EH (cell line): Measurements from ENCODE around the gene ARHGAP26.
"Not testable (repeated sequence)": the region's sequence is repeated elsewhere in the genome, so short reads cannot be mapped to it uniquely, and the experiment has no call there.

Source experiments
- DNase-seq: peaks from one replicate; pipeline ENCODE4 v3.0.0-alpha.2; 2015; ENCODE audit warnings: low read depth

The ARHGAP26 gene

DNA sequence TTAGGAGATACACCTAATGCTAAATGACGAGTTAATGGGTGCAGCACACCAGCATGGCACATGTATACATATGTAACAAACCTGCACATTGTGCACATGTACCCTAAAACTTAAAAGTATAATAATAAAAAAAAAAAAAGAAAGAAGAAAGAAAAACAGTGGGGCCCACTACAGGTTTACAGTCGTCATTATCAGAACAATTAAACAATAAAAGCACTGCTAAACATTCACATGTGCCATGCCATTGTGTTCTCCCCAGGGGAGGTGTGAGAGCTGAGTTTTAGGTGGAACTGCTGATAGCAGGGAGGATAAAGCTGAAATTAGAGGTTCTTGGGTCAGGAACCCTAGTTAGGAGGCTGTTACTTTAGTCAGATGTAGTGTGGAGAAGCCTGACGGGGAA, 348.6 kb downstream of the ARHGAP26 start:
- not testable (repeated sequence) for DNase-seq

DNA sequence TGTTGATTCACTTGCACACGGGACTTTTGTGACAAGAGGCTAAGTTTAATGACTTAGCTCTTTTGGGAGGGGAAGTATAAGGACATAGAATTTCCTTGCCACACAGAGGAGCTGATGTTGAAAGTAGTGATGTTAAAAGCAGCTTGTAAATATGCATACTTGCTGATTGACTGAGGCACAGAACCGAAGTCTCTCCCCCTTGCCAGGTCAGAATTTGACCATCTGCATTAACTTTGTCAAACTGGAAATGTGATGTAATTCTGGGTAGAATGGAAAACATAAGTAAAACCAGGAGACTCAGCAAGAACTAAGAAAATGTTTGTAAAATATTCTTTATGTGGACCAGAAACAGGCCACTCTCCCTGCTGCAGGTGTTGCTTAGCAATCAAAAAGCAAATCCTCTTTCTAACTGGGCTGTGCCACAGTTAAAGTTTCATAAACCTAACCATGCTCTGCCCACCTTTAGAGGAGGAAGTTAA, 349.2 kb downstream of the ARHGAP26 start:
- DNase-seq = no peak

DNA sequence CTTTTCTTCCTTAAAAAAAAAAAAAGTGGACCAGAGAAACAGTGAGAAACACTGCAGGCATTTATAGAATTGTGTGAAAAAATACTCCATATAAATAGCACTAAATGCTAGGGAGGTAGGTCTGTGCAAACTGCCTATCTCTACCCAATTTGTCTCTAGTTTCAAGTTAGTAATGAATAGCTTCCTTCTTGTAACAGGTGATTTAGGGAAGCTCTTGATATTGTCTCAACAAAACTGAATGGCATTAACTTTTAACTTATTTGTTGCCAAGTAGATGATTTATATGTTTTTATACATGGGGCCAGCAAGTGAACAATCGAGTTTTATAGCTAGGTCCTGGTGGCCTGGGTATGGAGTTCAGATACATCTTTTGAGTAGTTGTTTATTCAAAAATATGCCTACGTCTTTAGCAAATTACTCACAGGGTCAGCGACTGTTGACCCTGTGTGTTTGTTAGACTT, 349.7 kb downstream of the ARHGAP26 start:
- no peak for DNase-seq

DNA sequence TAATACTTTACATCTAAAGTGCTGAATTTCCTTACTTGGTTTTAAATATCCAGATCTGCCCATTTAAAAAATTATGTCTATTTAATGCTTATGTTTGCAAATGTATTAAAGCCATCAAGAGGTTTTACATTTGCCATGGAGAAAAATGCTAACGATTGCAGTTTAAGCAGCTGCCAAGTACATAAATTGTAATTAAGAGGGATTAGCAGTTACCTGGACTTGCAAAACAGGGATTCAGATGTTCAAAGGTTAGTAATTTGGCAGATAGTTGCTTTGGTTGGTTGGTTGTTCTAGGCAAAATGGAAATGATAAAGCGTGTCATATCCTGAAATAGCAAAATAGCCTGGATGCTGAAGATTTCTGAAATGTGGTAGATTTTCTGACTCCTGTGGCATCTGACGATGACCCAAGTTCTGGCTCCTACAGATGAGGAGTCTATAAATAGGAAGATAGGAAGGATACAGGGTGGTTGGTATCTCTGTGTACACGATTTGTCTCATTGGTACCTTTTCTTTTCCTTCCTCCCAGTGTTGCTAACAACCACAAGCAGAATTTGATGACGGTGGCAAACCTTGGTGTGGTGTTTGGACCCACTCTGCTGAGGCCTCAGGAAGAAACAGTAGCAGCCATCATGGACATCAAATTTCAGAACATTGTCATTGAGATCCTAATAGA, 350.4 kb downstream of the ARHGAP26 start:
- no peak for DNase-seq

DNA sequence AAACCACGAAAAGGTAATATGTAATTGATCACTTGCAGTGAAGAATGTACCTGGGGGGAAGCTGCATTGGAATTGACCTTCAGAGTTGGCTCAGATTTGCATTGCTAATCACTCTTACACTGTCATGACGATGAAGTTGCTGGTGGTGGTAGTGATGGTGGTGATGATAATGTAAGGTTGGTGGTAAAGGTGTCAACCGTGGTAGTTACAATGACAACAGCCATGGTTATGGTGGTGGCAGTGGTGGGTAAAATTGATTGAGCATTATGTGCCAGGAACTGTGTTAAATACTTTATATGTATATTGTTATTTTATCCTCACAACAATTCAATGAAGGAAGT, 350.9 kb downstream of the ARHGAP26 start:
- DNase-seq = no peak

DNA sequence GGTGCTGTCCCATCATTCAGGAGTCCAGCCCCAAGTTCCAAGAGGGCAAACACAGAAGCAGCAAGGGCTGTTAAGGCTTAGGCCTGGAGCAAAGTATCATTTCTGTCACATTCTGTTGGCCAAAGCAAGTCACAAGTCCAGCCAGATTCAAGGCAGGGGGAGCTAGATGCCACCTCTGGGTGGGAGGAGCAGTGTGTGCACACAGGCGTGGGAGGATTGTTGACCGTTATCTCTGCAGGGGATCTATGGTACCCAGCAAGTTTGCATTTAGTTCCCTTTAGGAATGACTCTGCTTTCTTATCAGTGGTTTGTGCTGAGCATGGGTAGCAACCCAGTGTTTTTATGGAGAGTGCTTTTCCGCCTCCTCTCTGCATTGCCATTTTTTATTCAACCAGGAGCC, 354.4 kb downstream of the ARHGAP26 start:
- DNase-seq = no peak

DNA sequence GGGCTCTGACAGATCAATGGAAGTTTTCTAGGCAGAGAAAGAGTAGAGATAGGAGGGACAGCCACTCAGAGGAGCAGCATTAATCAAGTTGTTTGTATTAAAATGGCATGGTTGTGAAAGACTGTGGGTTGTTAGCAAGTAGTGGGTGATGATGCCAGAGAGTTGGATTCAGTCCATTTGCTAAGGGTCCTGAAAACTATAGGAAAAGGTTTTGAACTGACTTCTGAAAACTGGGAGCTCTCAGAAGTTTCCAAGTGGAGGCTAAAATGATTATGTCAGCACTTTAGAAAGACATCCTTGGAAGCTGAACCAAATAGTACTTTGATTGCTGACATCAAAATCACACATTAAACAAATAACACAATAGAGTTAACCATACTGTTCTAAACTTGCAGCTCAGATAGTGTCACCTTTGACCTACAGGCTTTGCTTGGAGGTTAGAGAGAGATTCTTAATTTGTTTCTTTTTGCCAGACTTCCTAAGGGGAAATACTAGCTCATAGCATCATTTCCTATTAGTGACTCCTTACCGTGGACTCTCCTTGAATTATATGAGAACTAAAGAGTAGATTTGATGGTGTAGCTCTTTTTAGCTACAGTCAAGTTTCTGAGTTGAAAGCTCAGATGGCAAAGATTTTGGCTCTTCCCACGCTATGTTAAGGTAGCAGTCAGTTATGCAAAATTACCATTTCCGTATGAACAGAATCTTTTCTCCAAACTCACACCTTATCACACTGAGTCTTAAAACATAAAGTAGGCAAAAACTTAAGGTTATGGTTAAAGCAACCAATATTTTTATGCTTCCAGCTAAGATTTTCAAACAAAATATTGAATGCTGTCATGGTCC, 356.2 kb downstream of the ARHGAP26 start:
- peak; percentile 32 for DNase-seq

DNA sequence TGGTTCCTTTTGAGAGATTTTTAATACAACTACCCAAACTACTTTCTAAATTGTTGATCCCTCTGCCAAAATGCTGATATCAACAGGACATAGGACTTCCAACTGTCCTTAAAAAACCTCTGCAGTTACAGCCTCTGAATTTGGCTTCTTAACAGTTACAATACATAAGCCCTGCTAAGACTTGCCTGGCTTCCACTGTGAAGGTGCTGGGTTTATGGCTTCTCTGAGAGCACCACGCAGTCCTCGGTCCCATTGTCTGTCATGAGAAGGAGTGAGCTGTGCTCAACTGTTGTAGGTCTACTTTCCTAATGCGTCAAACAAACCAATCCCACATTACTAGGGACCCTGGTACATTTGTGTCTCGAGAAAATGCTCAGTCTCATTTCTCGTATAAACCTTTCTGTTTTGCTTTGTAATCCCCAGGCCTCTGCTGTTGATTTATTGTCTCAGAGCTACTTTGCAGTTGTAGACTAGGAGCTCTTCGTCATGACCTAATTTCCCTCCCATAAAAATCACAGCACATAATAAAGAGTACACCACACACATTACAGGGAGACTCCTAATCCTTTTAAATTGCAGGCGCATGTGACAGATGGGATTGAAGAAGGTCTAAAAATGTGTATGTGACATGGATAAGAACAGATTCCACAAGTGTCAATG, 358.4 kb downstream of the ARHGAP26 start:
- peak; percentile 32 for DNase-seq

DNA sequence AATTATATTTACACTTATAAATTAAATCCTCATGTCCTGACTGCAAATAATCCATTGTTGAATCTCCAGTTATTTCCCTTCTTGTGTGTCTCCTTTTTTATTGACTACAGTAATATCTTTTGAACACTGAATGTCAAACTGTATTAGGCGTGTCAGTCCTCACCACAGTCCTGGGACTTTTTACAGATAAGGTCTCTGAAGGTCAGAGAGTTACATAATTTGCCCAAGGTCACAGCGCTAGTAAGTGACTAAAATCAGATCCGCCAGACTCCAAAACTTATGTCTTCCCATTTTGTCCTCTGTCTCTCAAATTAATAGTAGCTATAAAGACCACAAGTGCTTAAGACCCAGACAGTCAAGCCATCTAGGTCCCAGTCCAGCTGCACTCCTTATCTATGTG, 359.0 kb downstream of the ARHGAP26 start:
- DNase-seq = no peak

DNA sequence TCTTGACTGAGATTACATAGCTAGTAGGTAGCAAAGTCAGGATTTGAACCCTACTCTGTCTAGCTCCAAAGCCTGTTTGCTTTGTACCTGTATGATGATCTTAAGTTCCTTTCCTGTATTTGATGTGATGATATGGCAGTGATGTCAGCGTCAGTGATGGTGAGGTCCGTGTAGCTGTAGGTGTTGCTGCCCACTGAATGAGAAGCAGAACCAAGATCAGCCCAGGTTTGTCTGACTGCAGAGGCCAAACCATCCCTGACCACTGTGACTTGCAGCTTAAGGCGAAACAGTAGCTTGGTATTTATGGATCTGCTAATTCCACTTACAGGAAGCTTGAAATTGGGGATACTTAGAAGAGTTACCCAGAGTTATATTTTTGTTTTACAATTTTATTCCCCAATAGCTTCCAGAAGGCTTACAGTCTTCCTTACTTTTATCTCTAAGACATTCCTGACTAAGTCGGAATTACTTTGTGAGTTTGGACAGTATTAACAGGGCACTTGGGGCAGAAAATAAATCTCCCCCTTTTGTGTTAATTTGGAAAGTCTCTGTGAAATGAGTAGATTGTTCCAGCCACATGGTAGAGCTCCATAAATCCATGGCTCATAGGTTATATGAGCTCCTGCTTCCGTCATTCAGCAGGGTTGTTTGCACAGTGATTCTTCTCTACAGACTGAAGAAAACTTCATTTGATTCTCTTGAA, 359.9 kb downstream of the ARHGAP26 start:
- DNase-seq = no peak

DNA sequence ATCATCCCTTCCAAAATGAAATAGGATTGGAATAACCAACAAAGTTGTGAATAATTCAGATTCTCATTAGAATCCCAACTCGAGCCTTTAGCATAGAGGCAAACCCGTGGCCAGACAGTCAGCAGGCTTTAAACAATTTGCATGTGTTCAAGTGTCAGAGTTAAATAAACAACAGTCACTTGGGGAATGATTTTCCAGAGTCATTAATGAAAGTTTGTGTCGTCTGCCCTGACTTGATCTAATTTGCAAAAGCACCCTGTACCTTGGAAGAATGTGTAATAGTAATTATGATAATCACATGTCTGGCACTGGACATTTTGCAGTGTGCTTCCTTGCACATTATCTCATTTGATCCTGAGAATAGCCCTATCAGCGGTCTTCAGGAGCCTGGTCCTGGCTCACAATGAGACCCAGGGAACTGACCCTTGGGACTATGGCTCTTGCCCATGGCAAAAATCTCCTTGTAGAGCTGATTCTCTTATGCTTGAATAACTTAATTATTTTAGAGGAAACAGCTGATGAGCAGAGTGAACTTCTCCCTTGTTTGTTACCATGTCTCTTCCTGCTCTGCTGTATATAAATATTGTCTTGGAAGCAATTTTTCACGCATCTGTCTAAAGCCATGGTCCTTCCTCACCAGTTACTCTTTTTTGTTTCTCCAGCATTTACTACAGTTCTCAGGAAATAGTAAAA, 360.6 kb downstream of the ARHGAP26 start:
- no peak for DNase-seq

DNA sequence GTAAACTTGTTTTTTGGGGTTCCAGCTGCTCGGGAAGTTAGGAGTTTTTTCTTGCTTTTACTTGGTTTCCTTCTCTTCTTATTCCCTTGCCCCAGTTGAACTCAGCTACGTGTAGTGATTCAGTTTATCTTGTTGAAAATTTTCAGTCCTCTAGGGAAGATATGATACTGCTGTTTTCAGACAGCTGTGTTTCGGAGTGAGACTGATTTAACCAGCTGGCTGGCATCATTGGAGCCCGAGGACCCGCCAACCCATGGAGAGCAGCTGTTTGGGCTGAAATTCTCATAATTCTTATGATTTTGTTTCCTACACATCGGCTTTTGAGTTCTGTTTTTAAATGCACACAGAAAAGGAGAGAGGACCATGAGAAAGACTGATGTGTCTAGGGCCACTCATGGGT, 361.8 kb downstream of the ARHGAP26 start:
- DNase-seq = no peak

DNA sequence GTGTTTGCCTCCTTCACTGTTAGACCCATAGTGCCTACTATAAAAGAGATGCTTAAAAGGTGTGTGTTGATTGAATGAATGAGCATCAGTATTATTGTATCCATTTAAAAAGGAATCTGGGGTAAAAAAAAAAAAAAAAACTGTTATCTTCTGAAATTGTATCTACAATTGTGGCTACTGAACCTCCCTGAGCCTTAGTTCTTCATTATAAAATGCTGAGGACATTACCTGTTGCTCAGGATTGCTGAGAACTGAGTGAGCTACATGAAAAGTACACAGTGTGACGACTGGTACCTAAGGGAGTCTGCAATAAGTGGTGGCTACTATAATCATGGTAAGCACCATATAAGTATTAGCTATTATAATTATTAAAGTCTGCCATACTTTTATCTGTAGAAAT, 362.6 kb downstream of the ARHGAP26 start:
- DNase-seq = no peak

DNA sequence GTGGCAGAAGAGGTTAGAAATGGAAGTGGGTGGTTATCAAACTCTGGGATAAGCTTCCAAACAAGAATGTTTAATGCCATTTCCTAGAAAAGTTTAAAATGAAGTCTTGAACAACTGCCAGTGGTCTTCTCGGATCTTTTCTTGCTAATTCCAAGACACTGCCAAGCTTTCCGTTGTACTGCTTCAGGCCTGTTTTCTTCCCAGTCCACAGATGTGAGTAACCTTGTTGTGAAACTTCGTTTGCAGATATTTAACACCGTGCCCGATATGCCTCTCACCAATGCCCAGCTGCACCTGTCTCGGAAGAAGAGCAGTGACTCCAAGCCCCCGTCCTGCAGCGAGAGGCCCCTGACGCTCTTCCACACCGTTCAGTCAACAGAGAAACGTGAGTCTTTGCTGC, 363.5 kb downstream of the ARHGAP26 start:
- no peak for DNase-seq

DNA sequence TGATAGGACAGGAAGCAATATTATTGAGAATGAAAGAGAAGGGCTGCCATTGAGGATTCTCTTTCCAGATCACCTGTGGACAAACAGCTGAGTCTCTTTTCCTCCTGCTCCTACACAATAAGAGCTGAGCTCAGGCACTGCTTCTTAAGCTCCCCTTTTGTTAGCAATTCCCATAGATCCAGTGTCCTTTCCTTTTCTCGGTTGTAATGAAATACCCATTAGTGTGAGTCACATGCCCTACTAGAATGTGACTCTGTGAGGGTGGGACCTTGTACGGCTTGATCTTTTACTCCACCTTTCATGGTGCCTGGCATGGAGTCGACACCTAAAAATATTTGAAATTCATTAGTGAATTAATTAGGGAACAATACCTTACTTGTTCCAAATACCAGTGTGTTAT, 364.1 kb downstream of the ARHGAP26 start:
- no peak for DNase-seq

DNA sequence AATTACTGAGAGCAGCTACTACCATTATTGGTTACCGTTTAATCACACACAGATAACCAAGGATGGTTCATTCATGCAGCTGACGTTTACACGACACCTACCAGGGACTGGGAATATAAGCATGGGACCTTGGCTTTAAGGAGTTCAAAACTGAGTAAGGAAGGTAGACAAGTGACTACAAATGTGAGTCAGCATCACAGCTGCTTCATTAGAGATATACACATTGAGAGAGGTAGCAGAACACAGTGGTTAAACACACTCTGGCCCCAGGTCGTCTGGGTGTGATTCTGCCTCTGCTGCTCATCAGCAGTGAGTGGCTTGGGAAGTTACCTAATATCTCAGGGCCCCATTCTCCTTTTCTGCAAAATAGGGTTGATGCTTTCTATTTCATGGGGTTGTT, 364.7 kb downstream of the ARHGAP26 start:
- DNase-seq = no peak

DNA sequence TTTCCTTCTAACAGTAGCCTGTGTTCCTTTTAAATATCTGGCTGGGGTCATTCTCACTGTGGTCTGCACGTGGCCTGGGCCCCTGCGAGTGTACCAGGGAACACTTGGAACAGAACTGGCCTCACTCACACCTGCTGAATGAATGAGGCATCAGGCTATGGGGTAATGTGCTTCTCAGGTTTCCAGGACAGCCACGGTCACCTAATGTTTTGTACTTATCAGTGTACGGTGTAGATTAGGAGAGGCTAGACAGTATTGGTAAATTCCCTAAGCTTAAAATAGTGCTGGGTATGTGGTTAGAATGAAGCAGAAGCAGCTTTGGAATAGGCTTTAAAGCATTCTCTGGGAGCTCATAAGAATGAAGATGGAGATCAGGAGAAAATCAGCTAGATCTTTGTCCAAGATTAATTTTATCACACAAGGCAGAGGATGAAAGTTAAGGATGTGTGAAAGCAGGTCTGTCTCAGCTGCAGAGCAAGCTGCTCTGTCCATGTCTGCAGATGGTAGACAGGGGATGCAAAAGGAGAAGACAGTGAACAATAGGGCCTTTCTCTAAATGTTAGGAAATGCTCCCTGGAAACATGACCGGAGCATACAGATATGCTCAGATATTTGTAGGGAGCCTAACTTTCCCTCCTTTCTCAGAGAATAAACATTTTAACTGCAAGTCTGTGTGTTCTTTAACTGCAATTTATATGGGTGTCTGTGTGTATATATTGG, 365.8 kb downstream of the ARHGAP26 start:
- DNase-seq = no peak

DNA sequence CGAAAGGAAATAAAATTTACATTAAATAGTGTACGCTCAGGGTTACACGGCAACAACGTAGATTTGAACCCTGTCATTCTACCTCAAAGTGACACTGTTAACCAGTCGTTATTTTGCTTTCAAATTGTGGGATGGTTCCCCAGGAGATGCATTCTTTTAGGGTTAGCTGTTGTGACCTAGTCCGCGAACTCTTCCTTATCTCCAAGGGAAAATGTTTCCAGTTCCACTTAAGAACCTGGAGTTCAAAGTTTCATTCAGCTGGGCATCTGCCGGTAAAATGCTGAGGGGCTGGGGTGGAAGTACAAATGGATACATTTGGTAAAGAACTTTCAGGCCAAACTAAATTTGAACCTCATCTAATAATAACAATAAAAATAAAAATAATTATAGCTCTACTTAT, 368.7 kb downstream of the ARHGAP26 start:
- DNase-seq = no peak

DNA sequence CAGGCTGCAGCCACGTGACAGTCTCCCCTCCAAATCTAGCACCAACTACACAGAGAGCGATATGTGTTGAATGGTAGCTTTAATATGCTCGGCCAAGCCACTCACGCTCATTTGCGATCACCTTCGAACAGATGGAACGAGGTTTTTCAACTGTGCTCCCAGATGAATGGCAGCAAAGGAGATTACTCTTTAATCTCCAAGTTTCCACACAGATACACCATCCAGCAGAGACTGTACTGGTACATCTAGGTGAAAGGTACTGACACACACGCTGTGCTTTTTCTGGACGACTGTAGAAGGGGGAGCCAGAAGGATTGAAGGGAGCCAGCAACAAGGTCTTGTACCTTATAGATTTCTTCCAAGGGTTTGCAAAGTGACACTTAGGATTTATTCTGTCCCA, 369.4 kb downstream of the ARHGAP26 start:
- DNase-seq = no peak

DNA sequence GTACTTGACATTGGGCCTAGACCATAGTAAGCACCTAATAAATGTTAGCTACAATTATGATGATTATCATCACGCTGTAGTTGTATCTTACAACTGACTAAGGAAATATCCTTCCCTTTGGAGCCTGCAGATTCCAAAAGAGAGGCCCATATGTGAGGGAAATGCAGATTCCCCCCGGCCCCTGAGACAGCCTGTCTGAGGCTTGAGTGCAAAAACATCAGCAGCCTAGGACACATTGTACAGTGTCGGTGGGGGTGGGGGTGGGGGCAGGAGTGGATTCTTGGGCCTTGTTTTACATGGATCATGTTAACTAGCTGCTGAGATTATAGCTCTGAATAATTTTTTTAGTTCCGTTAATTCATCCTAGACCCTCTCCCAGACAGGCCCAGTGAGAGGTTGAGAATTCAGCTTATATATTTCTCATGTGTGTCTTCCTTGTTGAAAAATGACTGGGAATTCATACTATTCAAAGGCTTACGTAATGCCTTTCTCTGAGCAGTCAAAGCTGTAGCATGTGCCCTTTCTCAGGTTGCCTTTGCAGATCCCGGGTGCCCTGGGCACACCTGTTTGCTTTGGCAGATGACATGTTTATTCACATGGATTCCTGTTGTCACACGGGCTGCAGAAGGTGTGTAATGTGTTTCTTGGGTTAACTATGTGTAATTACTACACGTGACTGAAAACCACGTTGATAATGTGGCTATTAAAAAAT, 370.5 kb downstream of the ARHGAP26 start:
- no peak for DNase-seq
